Ramos (cell line): ENCODE data around the gene MIS18BP1.

Experiments used
- in situ Hi-C: fragments of 300-500 bp; cut with MboI; formaldehyde crosslinking; loops from one replicate; pipeline ENCODE4 v1.14.3; 2022; ENCODE audit warnings: low sequenced_read_pairs; ENCODE audit not compliant: unreplicated experiment

MIS18BP1 gene

DNA sequence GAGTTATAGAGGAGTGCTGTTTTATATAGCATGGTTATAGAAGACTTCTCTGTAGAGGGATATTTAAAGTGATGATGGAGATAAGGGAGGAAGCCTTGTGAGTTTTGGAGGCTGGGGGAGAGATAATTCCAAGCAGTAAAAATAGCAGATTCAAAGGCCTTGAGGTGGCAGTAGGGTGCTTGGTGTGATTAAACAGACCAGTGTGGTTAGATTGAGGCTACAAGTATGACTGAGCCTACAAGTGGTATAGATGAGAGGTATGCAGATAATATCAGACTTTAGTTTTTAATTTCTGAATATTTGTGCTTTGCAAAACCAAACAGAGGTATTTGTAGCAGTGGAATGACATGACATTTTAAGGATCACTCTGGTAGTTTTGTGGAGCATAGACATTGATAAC is 96.9 kb downstream of the MIS18BP1 start:
- in situ Hi-C loops: no loop called here
